Smooth muscle cell of the pulmonary artery (primary cell): ENCODE results near the gene USB1. TPM values are rescaled to one million over a fixed set of nuclear protein-coding genes. Genes with fewer than 3 reads are reported as not detected.

ENCODE experiments used
- total RNA-seq: library from RNA; depleted of rRNA; stranded (reverse); fragments of >200 nt; gene quantifications from 2 replicates; pipeline ENCODE4 v1.2.3, GENCODE V29; 2014

USB1 gene, protein sequence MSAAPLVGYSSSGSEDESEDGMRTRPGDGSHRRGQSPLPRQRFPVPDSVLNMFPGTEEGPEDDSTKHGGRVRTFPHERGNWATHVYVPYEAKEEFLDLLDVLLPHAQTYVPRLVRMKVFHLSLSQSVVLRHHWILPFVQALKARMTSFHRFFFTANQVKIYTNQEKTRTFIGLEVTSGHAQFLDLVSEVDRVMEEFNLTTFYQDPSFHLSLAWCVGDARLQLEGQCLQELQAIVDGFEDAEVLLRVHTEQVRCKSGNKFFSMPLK
- 44.6 and 53.8 TPM in 2 replicates for total RNA-seq

DNA sequence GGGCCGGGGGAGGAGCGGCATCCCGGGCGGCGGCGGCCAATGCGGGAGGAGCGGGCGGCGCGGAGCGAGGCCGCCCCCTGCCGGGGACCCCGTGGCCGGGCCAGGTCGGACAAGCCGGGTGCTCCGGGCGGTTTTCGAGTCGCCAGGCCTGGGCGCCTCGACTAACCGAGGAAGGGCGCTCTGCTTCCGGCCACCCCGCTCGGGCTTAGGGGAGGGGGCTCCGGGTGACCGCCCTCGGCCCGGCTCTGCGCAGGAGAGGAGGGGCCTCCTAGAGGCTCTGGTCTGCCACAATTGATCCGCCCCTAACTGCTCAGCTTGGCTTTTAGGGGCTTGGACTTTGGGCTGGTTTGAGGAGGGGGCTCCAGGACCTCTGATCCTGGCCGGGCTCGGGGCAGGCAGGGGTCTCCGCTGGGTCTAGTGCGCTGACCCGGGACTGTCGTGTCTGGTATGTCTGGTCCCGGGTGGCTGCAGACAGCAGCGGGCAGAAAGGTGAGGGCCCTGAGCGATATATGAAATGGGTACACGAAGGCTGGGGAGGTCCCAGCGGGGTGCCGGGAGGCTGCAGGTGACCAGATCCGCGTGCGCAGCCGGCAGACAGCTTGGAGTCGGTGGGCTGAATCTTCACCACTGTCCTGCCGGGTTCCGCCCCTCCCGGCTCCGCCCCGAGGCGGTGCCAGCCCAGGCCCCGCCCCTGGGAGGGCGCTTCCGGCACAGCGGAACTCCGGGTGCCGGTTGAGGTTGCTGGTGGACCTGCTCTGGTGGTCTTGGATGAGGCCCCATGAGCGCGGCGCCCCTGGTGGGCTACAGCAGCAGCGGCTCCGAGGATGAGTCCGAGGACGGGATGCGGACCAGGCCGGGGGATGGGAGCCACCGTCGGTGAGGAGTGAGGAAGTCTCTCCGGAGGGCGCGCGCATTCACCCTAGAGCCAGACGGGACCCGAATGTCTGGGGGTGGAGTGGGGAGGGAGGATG is at the start of gene USB1:
TSS of gene USB1 (plus strand) at position 702 of the 971 bp plus-strand sequence. CDS start at position 779, 77 bp downstream.

DNA sequence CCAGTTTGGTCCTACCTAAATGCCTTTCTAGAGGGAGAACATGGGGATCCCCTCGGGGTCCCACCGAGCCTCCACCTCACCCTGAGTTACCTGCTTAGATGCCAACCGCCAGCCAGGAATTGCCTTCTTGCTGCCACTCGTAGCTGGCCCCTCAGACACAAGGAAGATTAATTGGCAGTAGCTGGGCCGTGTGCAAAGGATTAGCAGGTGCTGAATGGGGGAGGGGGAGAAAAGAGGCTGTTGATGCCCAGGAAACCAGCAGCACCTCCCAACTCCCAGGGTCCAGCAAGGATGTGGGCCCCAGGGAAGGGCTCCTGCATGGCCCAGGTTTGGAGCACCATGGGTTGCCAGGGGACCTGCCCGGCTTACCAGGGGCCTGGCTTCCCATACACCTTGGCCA is 30.2 kb upstream of the USB1 start, which contains the start of gene CNGB1:
TSS of gene CNGB1 (minus strand) at position 159 of the 400 bp plus-strand sequence. CDS start 3,842 bp downstream, outside the sequence.

DNA sequence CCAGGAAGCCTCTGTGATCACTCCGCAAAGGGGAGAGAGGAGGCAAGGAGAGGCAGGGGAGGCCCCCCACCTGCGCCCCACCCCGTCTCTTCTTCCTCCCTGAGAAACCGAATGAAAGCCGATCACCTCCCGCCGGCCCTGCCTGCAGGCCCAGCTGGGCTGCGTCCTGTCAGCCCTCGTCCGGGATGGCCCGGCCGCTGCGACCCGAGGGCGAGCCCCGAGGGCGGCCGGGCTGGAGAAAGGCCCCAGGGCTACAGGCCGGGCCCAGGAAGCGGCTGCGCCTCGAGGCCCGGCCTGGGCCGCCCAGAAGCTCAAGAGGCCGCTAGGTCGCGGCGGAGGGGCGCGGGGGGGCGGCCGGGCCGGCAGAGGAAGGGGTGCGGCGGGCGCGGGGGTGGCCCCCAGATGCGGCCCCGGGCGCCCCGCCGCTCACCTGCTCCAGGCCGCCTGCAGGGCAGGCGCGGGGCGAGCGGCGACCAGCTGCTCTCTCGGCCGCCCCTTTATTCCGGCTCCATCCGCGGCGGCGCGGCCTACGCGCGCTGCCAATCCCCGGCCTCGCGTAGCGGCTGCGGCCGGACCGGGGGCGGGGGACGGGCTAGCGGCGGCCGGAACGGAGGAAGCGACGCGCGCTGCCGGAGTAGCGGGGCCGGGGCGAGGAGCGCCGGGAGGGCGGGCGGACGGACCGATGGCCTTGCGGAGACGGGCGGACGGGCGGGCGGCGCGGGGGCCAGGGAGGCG is 1.1 kb upstream of the USB1 start, which contains the start of gene ZNF319:
TSS of gene ZNF319 (minus strand) at position 702 of the 735 bp plus-strand sequence. CDS start 2,407 bp downstream, outside the sequence.

DNA sequence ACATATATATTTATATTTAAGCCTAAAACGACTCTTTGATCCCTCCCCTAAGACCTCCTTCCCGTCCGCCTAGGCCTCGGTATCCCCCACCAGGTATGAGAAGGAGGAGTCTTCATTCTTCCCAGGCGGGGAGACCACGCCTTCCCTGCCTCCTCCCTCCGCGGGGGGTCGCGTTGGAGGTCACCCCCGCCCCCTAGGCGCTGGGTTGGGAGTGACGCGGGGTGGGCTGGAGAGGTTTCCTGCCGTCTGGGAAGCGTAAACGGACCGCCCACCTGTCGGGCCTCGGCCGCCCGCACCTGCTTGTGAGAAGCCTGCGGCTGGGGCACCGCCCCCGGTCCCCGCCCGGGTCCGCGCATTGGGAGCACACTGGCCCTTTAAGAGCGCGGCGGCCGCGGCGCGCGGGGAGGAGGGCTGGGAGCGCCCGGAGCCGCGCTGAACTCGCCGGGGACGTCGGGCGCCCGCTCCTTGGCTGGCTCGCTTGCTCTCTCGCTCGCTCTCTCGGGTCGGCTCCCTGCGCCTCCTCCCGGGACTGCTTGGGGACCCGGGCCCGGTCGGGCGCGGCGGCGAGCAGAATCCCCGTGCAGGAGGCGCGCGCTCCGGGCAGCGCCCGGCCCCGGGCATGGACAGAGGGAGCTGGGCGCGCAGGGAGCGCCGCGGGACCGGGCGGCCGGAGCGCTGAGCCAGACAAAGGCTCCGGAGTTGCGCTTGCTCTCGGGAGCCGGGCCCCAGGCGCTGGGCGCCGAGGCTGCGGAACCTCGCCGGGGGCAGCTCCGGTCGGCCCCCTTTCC is 24.3 kb downstream of the USB1 start, which contains the start of gene MMP15:
TSS of gene MMP15 (plus strand) at position 404 of the 788 bp plus-strand sequence. CDS start 597 bp downstream, outside the sequence.

Other genes with a start within 250 kb of the USB1 start
- 41.1 and 93.1 TPM in 2 replicates for gene KIFC3, start 198.9 kb upstream of the USB1 start, total RNA-seq
- not detected in 2 replicates for gene CNGB1, start 30.3 kb upstream of the USB1 start, total RNA-seq
- 5.5 and 7.1 TPM in 2 replicates for gene ZNF319, start 735 bp upstream of the USB1 start, total RNA-seq
- 2.4 and 4.3 TPM in 2 replicates for gene MMP15, start 24.3 kb downstream of the USB1 start, total RNA-seq
- gene CFAP20, start 128.0 kb downstream of the USB1 start, total RNA-seq: 27.6 and 29.8 TPM in 2 replicates
- gene CSNK2A2, start 196.7 kb downstream of the USB1 start, total RNA-seq: 44.6 and 52.7 TPM in 2 replicates